ENCODE data around the gene SMIM44. TPM values are rescaled to one million over a fixed set of nuclear protein-coding genes. Genes with fewer than 3 reads are reported as not detected.

Gene SMIM44
- total and polyA plus RNA-seq, 2 donors (not counting 1 experiment from before 2014, with no cell fraction given): not detected

DNA sequence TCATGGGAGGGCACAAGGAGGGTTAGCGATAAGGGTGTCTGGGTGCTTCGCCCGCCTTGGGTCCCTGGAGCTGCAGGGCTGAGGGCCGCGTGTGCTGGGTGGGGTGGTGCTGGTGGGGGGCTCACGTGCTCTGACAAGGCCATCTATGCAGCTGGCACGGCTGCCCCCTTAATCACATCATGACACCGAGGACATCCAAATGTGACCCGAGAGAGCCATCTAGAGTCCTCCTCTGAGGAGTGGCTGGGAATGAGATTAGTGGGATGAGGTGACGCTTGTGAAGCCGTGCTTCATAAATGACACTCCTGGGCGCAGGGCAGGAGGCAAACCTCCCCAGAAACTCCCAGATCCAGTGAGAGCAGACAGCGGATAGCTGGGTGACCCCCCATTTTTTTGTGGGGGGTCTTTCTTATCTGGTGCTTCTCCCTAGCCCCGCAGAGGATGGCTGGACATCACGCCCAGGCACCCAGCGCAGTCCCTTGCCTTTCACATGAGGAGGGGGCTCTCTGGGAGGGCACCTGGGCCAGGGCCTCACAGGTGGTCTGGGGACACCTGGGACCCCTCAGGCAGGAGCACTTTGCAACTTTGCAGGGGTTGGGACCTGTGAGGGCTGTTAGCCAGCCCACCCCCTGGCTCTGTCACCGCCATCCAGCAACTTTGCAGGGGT is 29.5 kb upstream of the SMIM44 start:
- no peaks in the 10 kb centered on the region for H3K27me3 ChIP-seq (ENCODE audit: control insufficient read depth, insufficient read depth, low read length)
- H3K4me2 ChIP-seq (ENCODE audit: extremely low read depth, insufficient read depth, low read length): no peak overlapping the region
- no peak overlapping the region for H3K4me3 ChIP-seq (replicated peaks in 1 of 4; ENCODE audit: control extremely low read depth in 1 of 4, insufficient read depth in 1 of 4, low read depth in 3 of 4, low read length in 4 of 4)
- peaks cover 92% of the 10 kb centered on the region for H3K79me2 ChIP-seq (ENCODE audit: control insufficient read depth, insufficient read depth, low read length)
- H4K20me1 ChIP-seq (ENCODE audit: control insufficient read depth, extremely low read depth, insufficient read depth, low read length): no peaks in the 10 kb centered on the region
- TF ChIP-seq EZH2 (IDR thresholded peaks at IDR 0.05; ENCODE audit: low read length, missing control alignments): no peak
- TF ChIP-seq, protein P1, sequence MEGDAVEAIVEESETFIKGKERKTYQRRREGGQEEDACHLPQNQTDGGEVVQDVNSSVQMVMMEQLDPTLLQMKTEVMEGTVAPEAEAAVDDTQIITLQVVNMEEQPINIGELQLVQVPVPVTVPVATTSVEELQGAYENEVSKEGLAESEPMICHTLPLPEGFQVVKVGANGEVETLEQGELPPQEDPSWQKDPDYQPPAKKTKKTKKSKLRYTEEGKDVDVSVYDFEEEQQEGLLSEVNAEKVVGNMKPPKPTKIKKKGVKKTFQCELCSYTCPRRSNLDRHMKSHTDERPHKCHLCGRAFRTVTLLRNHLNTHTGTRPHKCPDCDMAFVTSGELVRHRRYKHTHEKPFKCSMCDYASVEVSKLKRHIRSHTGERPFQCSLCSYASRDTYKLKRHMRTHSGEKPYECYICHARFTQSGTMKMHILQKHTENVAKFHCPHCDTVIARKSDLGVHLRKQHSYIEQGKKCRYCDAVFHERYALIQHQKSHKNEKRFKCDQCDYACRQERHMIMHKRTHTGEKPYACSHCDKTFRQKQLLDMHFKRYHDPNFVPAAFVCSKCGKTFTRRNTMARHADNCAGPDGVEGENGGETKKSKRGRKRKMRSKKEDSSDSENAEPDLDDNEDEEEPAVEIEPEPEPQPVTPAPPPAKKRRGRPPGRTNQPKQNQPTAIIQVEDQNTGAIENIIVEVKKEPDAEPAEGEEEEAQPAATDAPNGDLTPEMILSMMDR (conservative IDR thresholded peaks at IDR 0.05 in 1 of 2, IDR thresholded peaks at IDR 0.05 in 1 of 2; ENCODE audit: low read depth in 1 of 2, low read length in 2 of 2): no peak
- DNase-seq (ENCODE audit: low read depth in 2 of 2): no peak
- no peak overlapping the region for H3K9ac ChIP-seq (ENCODE audit: insufficient read depth, low read length)
- H3K4me1 ChIP-seq (ENCODE audit: control insufficient read depth, extremely low read depth, insufficient read depth, low read length): peaks cover 18% of the 10 kb centered on the region
- no peaks in the 10 kb centered on the region for H3K9me3 ChIP-seq (ENCODE audit: control insufficient read depth, insufficient read depth, low read depth, low read length)
- no peak overlapping the region for H3K27ac ChIP-seq (ENCODE audit: insufficient read depth, low read length)
- H3K36me3 ChIP-seq (ENCODE audit: control insufficient read depth, insufficient read depth, low read length): peaks cover 17% of the 10 kb centered on the region
- no peak overlapping the region for H2AFZ ChIP-seq (ENCODE audit: low read length)

DNA sequence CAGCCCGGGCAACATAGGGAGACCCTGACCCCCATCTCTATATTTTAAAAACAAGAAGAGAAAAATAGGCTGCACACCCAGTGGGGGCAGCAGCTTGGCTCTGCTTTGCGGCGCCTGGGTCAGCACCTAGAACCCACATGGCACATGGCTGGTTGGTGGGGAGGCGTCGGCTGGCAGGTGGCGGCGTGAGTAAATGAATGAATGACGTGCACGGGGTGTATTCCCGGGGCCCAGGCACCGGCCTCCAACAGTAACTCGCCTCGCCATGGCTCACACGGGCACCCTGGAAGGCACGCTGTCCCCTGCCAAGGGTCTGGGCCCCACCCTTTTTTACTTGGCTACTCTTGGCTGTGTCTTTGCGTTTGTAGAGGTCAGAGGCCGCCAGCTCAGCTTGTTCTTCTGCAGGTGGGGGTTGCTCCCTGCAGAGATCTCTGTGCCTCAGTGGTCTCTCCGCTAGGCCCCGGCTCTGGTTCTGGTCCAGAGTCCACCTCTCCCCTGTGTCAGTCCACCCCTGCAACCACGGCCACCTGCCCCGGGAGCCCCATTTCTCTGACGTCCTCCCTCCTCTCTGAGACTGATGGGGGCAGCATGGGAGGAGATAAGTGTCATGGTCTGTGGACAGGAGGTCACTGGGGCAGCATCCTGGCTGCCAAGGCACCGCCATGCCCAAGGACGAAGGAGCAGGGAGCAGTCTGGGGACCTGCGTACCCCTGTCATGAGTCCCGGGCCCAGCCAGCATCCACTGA is 28.4 kb upstream of the SMIM44 start:
- peaks cover 96% of the 10 kb centered on the region for H3K79me2 ChIP-seq (ENCODE audit: control insufficient read depth, insufficient read depth, low read length)
- no peak overlapping the region for H3K4me3 ChIP-seq (replicated peaks in 1 of 4; ENCODE audit: control extremely low read depth in 1 of 4, insufficient read depth in 1 of 4, low read depth in 3 of 4, low read length in 4 of 4)
- H3K36me3 ChIP-seq (ENCODE audit: control insufficient read depth, insufficient read depth, low read length): peaks cover 16% of the 10 kb centered on the region
- no peak for DNase-seq (ENCODE audit: low read depth in 2 of 2)
- no peak for TF ChIP-seq EZH2 (IDR thresholded peaks at IDR 0.05; ENCODE audit: low read length, missing control alignments)
- TF ChIP-seq, protein P1 (conservative IDR thresholded peaks at IDR 0.05 in 1 of 2, IDR thresholded peaks at IDR 0.05 in 1 of 2; ENCODE audit: low read depth in 1 of 2, low read length in 2 of 2): no peak
- H3K27me3 ChIP-seq (ENCODE audit: control insufficient read depth, insufficient read depth, low read length): no peaks in the 10 kb centered on the region
- H2AFZ ChIP-seq (ENCODE audit: low read length): no peak overlapping the region
- H4K20me1 ChIP-seq (ENCODE audit: control insufficient read depth, extremely low read depth, insufficient read depth, low read length): no peaks in the 10 kb centered on the region
- H3K9ac ChIP-seq (ENCODE audit: insufficient read depth, low read length): no peak overlapping the region
- no peak overlapping the region for H3K4me2 ChIP-seq (ENCODE audit: extremely low read depth, insufficient read depth, low read length)
- H3K9me3 ChIP-seq (ENCODE audit: control insufficient read depth, insufficient read depth, low read depth, low read length): no peaks in the 10 kb centered on the region
- no peak overlapping the region for H3K27ac ChIP-seq (ENCODE audit: insufficient read depth, low read length)
- peaks cover 18% of the 10 kb centered on the region for H3K4me1 ChIP-seq (ENCODE audit: control insufficient read depth, extremely low read depth, insufficient read depth, low read length)

DNA sequence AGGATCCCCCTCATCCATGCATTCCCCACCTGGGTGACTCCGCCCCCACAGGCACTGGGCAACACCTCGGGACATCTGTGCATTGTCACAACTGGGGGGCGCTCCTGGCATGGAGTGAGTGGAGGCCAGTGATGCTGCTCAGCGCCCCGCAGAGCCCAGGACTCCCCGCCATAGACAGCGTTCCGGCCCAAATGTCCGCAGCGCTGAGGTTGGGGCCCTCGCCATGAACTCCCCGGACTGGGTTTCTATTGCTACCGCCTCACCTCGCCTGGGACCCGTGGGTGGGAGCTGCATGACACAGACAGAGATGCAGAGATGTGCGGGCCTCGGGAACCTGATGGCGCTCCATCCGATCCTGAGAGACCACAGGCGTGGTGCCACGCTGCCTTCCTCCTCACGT is 27.5 kb upstream of the SMIM44 start:
- Histone ChIP-seq H3K27me3 (ENCODE audit: control insufficient read depth, insufficient read depth, low read length) (no peaks in the 10 kb centered on the region), H3K9me3 (ENCODE audit: control insufficient read depth, insufficient read depth, low read depth, low read length) (no peaks in the 10 kb centered on the region), H3K36me3 (ENCODE audit: control insufficient read depth, insufficient read depth, low read length) (peaks cover 14% of the 10 kb centered on the region), H3K4me1 (ENCODE audit: control insufficient read depth, extremely low read depth, insufficient read depth, low read length) (peaks cover 9% of the 10 kb centered on the region), H3K79me2 (ENCODE audit: control insufficient read depth, insufficient read depth, low read length) (peaks cover 91% of the 10 kb centered on the region), H3K4me3 (replicated peaks in 1 of 4; ENCODE audit: control extremely low read depth in 1 of 4, insufficient read depth in 1 of 4, low read depth in 3 of 4, low read length in 4 of 4) (no peak overlapping the region), H3K27ac (ENCODE audit: insufficient read depth, low read length) (no peak overlapping the region), H2AFZ (ENCODE audit: low read length) (no peak overlapping the region), H4K20me1 (ENCODE audit: control insufficient read depth, extremely low read depth, insufficient read depth, low read length) (no peaks in the 10 kb centered on the region), H3K9ac (ENCODE audit: insufficient read depth, low read length) (no peak overlapping the region), H3K4me2 (ENCODE audit: extremely low read depth, insufficient read depth, low read length) (no peak overlapping the region)
- TF ChIP-seq EZH2 (IDR thresholded peaks at IDR 0.05; ENCODE audit: low read length, missing control alignments): no peak
- TF ChIP-seq, protein P1 (conservative IDR thresholded peaks at IDR 0.05 in 1 of 2, IDR thresholded peaks at IDR 0.05 in 1 of 2; ENCODE audit: low read depth in 1 of 2, low read length in 2 of 2): no peak
- DNase-seq (ENCODE audit: low read depth in 2 of 2): no peak
